IPS DF 4.7 (cell line): ENCODE measurements around the gene STPG4.
"Not testable (repeated sequence)": the region's sequence is repeated elsewhere in the genome, so short reads cannot be mapped to it uniquely, and the experiment has no call there.

Experiments used
- DNase-seq: peaks from one replicate; pipeline ENCODE4 v3.0.0-alpha.2; 2013; ENCODE audit warnings: low spot score; ENCODE audit errors: extremely low read depth

The STPG4 gene

GRCh38 chr2:47155091-47155876 lies at the start of gene STPG4:
STPG4 (minus strand) TSS chr2:47155308; CDS start chr2:47155251, 57 bp downstream.
- no peak for DNase-seq

DNA sequence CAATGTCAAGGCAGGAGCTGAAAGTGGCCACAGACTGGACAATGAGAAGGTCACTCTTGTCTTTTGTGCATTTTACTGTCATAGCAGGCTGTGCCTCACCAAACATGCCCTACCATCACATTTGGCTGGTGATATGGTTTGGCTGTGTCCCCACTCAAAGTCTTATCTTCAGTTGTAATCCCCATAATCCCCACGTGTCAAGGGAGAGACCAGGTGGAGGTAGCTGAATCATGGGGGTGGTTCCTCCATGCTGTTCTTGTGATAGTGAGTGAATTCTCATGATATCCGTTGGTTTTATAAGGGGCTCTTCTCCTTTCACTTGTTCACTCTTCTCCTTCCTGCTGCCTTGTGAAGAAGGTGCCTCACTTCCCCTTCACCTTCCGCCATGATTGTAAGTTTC lies 49.6 kb upstream of the STPG4 start:
- no peak for DNase-seq

DNA sequence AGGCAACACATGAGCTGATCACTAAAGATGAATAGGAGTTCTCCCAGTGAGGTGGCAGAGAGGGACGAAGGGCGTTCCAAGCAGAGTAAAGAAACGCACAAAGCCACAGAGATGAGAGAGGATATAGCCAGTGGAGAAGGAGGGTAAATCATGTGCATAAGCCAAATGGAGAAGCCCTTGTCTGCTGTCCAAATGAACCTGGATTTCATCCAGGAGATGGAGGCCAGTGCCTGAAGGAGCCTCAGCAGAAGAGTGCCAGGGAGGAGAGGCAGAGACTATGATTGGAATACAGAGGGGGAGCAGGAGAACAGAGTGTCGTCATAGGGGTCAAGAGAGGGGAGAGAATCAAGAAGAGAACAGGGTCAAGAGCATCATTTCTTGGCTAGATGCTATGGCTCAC lies 48.9 kb upstream of the STPG4 start:
- no peak for DNase-seq

DNA sequence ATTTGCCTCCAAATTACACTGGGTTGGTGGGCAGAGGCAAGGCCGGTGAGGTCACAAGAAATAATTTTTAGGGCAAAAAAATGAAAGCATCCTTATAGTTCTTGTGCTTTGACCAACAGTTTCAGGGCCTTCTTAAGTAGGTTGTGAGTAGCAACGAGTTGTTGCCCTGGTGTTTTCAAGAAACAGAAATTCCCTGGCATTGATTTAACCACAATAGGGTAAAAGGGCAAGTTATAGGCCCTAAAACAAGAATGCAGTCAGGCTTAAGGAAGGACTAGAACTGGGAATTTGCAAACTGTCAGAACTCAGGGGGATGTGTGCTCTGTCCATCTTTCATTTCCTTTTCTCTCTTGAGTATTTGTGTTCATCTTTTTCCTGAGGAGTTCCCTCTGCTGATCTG lies 46.1 kb upstream of the STPG4 start:
- no peak for DNase-seq

- no peak for DNase-seq
These were observed 43.9 kb upstream of the STPG4 start for GRCh38 chr2:47198985-47199451.

DNA sequence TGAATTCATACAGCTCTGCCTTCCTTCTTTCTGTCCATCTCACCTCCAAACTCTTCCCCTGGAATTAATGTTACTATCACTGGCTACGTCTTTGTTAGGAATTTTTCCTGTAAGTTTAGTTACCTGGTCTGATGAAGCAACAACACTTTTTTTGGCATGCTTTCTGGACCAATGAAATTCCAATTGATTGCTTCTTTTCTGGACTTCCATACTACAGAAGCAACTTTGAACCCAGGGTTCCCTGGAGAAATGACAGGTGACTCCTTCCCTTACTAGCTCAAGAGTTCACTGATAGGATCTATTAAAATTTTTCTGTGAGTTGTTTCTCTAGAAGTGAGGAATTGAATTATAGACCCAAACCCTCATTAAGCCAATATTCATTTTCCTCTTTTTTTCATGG lies 41.4 kb upstream of the STPG4 start:
- DNase-seq: no peak

DNA sequence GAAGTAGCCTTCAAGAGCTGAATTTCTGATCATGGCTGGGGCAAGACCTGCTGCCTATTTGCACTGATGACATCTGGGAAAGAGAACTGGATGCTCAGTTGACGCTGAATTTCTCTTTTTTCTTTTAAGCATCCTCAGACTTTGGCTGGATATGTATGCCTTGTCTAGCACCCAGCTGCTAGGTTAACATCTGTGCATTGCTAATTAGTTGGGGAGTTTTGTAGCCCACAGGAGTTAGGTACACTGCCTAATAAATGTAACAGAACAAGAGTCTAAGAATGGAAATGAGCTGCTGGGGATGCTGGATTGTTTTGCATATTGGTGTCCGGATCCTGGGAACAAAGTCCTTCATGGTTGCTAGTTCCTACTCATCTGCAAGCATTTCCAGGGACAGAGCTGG lies 40.9 kb upstream of the STPG4 start:
- DNase-seq: no peak

- DNase-seq: no peak
These were observed 40.0 kb upstream of the STPG4 start for GRCh38 chr2:47195148-47195547.

DNA sequence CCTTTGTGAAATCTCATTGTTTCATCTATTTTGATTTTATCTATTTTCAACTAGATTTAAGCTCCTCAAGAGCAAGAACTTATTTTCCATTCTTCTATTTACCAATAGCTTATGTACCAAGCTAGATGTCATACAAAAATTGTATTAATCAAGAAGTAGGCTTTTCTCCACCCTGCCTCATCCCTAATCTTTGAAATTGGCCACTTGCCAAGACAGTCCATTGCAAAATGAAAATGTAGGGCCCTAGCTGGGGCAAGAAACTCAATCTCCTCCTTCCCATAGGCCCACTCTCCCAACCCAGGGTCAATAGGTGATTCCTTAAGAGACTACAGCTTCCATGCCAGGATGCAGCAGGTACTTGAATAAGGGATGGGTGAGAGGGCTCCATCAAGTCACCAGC lies 39.3 kb upstream of the STPG4 start:
- DNase-seq: no peak

DNA sequence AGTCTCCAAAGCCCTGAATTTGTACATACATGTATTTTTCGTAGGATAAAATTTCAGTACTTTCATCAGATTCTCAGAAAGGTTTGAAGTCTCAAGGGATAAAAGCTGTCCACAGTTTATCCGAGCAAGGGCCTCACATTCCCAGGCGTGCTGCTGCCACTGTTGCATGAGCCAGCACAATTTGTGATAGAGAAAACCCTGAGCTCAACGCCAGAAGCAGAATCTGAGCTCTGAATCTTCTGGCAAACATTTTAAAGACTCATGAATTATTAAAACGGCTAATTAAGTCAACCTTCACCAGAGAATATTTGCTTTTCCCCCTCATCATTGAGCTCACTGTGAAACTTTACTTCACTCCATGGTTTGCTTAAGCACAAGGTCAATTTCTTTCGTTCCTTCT lies 38.5 kb upstream of the STPG4 start:
- no peak for DNase-seq

DNA sequence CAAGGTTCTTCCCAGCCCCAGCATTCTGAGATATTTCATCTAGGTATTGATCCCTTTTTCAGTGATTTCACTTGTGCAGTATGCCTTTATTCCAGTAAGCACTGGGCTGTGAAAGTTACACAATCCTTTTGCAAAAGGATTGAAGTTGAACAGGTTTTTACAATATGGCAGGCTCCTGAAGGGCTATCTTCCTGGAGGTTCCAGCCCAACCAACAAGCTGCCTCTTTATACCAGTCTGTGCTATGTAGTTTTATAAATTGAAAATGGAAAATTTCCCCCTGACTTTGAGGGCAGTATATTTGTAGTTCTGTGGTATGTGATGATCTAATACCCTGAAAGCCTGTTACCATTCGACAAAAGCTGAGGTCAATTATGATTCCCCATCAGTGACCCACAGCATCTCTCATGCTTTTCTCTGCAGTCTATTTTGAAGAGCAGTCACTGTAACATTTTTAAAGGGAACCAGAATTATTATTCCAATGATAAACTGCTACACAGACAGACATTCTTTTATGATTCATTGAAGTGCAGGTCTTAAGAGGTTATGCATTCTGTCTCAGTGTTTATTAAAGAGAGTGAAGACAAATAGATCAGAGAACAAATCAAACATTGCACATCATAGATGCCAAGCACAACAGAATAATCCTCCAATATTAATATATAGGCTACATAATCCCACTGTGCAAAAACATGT lies 35.2 kb upstream of the STPG4 start:
- no peak for DNase-seq

DNA sequence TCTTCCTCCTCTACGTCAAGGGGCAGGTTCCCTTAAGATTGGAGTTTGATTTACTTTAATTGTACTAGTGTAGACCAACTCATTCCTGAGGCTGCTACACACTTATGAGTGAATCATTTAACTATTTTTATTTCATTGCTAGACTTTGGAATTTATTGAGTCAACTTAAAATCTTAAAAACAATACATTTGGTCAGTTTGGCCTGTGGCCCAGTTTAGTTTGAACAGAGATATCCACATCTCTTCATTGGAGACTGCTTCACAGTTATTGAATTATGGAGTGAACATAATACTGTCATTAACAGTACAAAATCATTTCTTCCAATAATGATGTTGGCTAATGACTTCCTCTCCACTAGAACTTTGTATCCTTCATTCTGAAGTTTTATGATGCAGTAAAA lies 34.5 kb upstream of the STPG4 start:
- DNase-seq: no peak

- no peak for DNase-seq
These were observed 32.0 kb upstream of the STPG4 start for GRCh38 chr2:47187069-47187468.

GRCh38 chr2:47186351-47186750 lies 31.2 kb upstream of the STPG4 start:
- no peak for DNase-seq

DNA sequence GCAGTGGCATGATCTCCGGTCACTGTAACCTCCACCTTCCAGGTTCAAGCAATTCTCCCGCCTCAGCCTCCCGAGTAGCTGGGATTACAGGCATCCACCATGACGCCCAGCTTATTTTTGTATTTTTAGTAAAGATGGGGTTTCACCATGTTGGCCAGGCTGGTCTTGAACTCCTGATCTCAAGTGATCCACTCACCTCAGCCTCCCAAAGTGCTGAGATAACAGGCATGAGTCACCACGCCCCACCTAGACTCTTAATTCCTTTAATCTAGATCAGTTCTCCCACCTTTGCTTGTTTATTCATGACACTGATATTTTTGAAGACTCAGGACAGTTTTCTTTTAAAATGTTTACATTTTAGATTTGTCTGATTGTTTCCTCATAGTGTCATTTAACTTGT lies 30.0 kb upstream of the STPG4 start:
- DNase-seq: not testable (repeated sequence)

- DNase-seq: no peak
These were observed 26.1 kb upstream of the STPG4 start for GRCh38 chr2:47181176-47181575.

- DNase-seq: no peak
These were observed 25.4 kb upstream of the STPG4 start for GRCh38 chr2:47180531-47180930.

- no peak for DNase-seq
These were observed 24.3 kb upstream of the STPG4 start for GRCh38 chr2:47179388-47179787.

- no peak for DNase-seq
These were observed 23.2 kb upstream of the STPG4 start for GRCh38 chr2:47178341-47178740.

GRCh38 chr2:47177043-47177565 lies 22.0 kb upstream of the STPG4 start:
- DNase-seq: no peak

GRCh38 chr2:47174733-47175361 lies 19.7 kb upstream of the STPG4 start:
- no peak for DNase-seq
